WTC11 (cell line): ENCODE measurements around the gene RGS19. TPM values are rescaled to one million over a fixed set of nuclear protein-coding genes. Genes with fewer than 3 reads are reported as not detected.
A peak's percentile ranks its signal among the peaks of the same experiment; 100 is the strongest.

Experiments used
- ATAC-seq: fragments of 200-7000 bp; cut with Tn5 transposase; 2 replicates; pipeline ENCODE4 v1.10.0; 2021; ENCODE audit warnings: mild to moderate bottlenecking, moderate library complexity
- CTCF ChIA-PET: fragments of 300-600 bp; sonication (Branson Sonifier 250); formaldehyde crosslinking; loops from one replicate; lab custom pipeline; 2021; ENCODE audit warnings: antibody characterized with exemption; lab: Charles Lee
- POLR2A ChIA-PET: fragments of 350-600 bp; sonication (Branson Sonifier 250); formaldehyde crosslinking; loops from one replicate; lab custom pipeline; 2021; ENCODE audit warnings: antibody characterized with exemption; lab: Charles Lee
- DNase-seq: peaks from one replicate; pipeline ENCODE4 v3.0.0; 2021; ENCODE audit warnings: low spot score
- H3K27ac Mint-ChIP-seq: 2 replicates; pipeline ENCODE4 v1.8.0; 2021; ENCODE audit warnings: mixed read lengths
- H3K27me3 Mint-ChIP-seq: 2 replicates; pipeline ENCODE4 v1.8.0; 2021; ENCODE audit warnings: low read depth, mild to moderate bottlenecking, moderate library complexity, mixed read lengths
- H3K36me3 Mint-ChIP-seq: 2 replicates; pipeline ENCODE4 v1.8.0; 2021; ENCODE audit warnings: mixed read lengths
- H3K4me1 Mint-ChIP-seq: 2 replicates; pipeline ENCODE4 v1.8.0; 2022; ENCODE audit warnings: mixed read lengths
- H3K4me3 Mint-ChIP-seq: 2 replicates; pipeline ENCODE4 v1.8.0; 2021; ENCODE audit warnings: mild to moderate bottlenecking, moderate library complexity, mixed read lengths
- H3K9me3 Mint-ChIP-seq: 2 replicates; pipeline ENCODE4 v1.8.0; 2021; ENCODE audit warnings: mixed read lengths
- AFF4 ChIP-seq: sonication (generic); formaldehyde crosslinking; IDR thresholded peaks from 2 replicates; pipeline ENCODE4 v1.8.1; 2023; ENCODE audit warnings: mild to moderate bottlenecking, missing genetic modification reagents, borderline replicate concordance
- ATF2 ChIP-seq: sonication (generic); formaldehyde crosslinking; IDR thresholded peaks from 2 replicates; pipeline ENCODE4 v1.8.1; 2022; ENCODE audit warnings: low read depth, missing genetic modification reagents, borderline replicate concordance
- CBFB ChIP-seq: sonication (generic); formaldehyde crosslinking; IDR thresholded peaks from 2 replicates; pipeline ENCODE4 v1.8.1; 2022; ENCODE audit warnings: mild to moderate bottlenecking, low read depth, missing genetic modification reagents
- FOXP1 ChIP-seq: sonication (generic); formaldehyde crosslinking; IDR thresholded peaks from 2 replicates; pipeline ENCODE4 v1.8.0; 2022; ENCODE audit warnings: missing genetic modification reagents, mild to moderate bottlenecking, moderate library complexity, borderline replicate concordance
- GRHL2 ChIP-seq: fragments of 250-450 bp; sonication (Bioruptor Pico); IDR thresholded peaks from 2 replicates; pipeline ENCODE4 v1.8.0; 2022; ENCODE audit warnings: mild to moderate bottlenecking, moderate library complexity; ENCODE audit not compliant: insufficient replicate concordance, severe bottlenecking
- JUN ChIP-seq: sonication (generic); formaldehyde crosslinking; IDR thresholded peaks from 2 replicates; pipeline ENCODE4 v1.8.0; 2023; ENCODE audit warnings: mild to moderate bottlenecking, missing genetic modification reagents
- MAX ChIP-seq: sonication (generic); formaldehyde crosslinking; IDR thresholded peaks from 2 replicates; pipeline ENCODE4 v1.8.0; 2022; ENCODE audit warnings: mild to moderate bottlenecking, missing genetic modification reagents
- RORB ChIP-seq: fragments of 250-450 bp; sonication (Bioruptor Pico); IDR thresholded peaks from 2 replicates; pipeline ENCODE4 v1.9.0; 2021; ENCODE audit warnings: mild to moderate bottlenecking
- SP1 ChIP-seq: sonication (generic); formaldehyde crosslinking; conservative IDR thresholded peaks from 2 replicates; pipeline ENCODE4 v1.8.1; 2022; ENCODE audit warnings: missing genetic modification reagents
- TEAD4 ChIP-seq: sonication (generic); formaldehyde crosslinking; IDR thresholded peaks from 2 replicates; pipeline ENCODE4 v1.8.0; 2022; ENCODE audit warnings: mild to moderate bottlenecking, missing genetic modification reagents
- USF1 ChIP-seq: sonication (generic); formaldehyde crosslinking; IDR thresholded peaks from 2 replicates; pipeline ENCODE4 v1.8.0; 2022; ENCODE audit warnings: mild to moderate bottlenecking, missing genetic modification reagents
- USF2 ChIP-seq: sonication (generic); formaldehyde crosslinking; IDR thresholded peaks from 2 replicates; pipeline ENCODE4 v1.8.1; 2023; ENCODE audit warnings: mild to moderate bottlenecking, missing genetic modification reagents, moderate library complexity
- ZNF121 ChIP-seq: sonication (generic); formaldehyde crosslinking; IDR thresholded peaks from 2 replicates; pipeline ENCODE4 v1.8.0; 2023; ENCODE audit warnings: missing genetic modification reagents
- ZNF138 ChIP-seq: sonication (generic); formaldehyde crosslinking; conservative IDR thresholded peaks from 2 replicates; pipeline ENCODE4 v1.8.1; 2022; ENCODE audit warnings: mild to moderate bottlenecking, moderate library complexity, missing genetic modification reagents
- ZNF232 ChIP-seq: sonication (generic); formaldehyde crosslinking; IDR thresholded peaks from 2 replicates; pipeline ENCODE4 v1.8.0; 2022; ENCODE audit warnings: mild to moderate bottlenecking, missing genetic modification reagents
- ZNF416 ChIP-seq: fragments of 250-450 bp; sonication (Bioruptor Pico); IDR thresholded peaks from 2 replicates; pipeline ENCODE4 v1.9.0; 2021; ENCODE audit warnings: mild to moderate bottlenecking, inconsistent platforms
- ZNF423 ChIP-seq: fragments of 250-450 bp; sonication (Bioruptor Pico); IDR thresholded peaks from 2 replicates; pipeline ENCODE4 v2.1.2; 2022; ENCODE audit warnings: mild to moderate bottlenecking, moderate library complexity
- ZNF425 ChIP-seq: fragments of 250-450 bp; sonication (Bioruptor Pico); conservative IDR thresholded peaks from 2 replicates; pipeline ENCODE4 v1.9.0; 2021; ENCODE audit warnings: mild to moderate bottlenecking
- ZNF532 ChIP-seq: fragments of 250-450 bp; sonication (Bioruptor Pico); IDR thresholded peaks from 2 replicates; pipeline ENCODE4 v1.9.0; 2021; ENCODE audit warnings: mild to moderate bottlenecking, borderline replicate concordance
- total RNA-seq: library from RNA; stranded (reverse); gene quantifications from 3 replicates; pipeline ENCODE4 v1.2.3, GENCODE V29; 2021

Gene RGS19
- total RNA-seq, 1 experiment from 2014 or later, result 13.8 TPM

- TF ChIP-seq USF1 (CRISPR knock-in tag), result peak; percentile 53; the same call in 1 of the 2 replicates
- no peak for TF ChIP-seq ZNF416 (CRISPR knock-in tag)
- 0 out of 2 replicates have a peak, but pooled peaks have one; percentile 6 for TF ChIP-seq ZNF121 (CRISPR knock-in tag)
- TF ChIP-seq ZNF425 (CRISPR knock-in tag), result no peak
- 0 out of 2 replicates have a peak, but pooled peaks have one; percentile 2 for TF ChIP-seq SP1 (CRISPR knock-in tag)
- TF ChIP-seq TEAD4 (CRISPR knock-in tag), result no peak
- no peak for TF ChIP-seq JUN (CRISPR knock-in tag)
- 0 out of 2 replicates have a peak, but pooled peaks have one; percentile 23 for TF ChIP-seq CBFB (CRISPR knock-in tag)
- peak; percentile 75; the same call in 1 of the 2 replicates for TF ChIP-seq MAX
- peak; percentile 70 for TF ChIP-seq USF2 (CRISPR knock-in tag)
- peak; percentile 27; the same call in 1 of the 2 replicates for TF ChIP-seq FOXP1 (CRISPR knock-in tag)
- Mint-ChIP-seq H3K4me3 (peak overlapping the region; percentile 35), H3K9me3 (no peaks in the 10 kb centered on the region), H3K27me3 (peaks cover 79% of the 10 kb centered on the region), H3K4me1 (peaks cover 20% of the 10 kb centered on the region), H3K27ac (no peak overlapping the region), H3K36me3 (no peaks in the 10 kb centered on the region)
- ATAC-seq, result peak; percentile 52
- ChIA-PET CTCF (interaction anchor here (0.9 to 1.2 kb wide), 3 partner anchors 9 to 72 kb away, joined by 3 to 7 read pairs (median 3); no protein-coding TSS in a partner anchor), POLR2A (no interaction called here)
- peak; percentile 55 for DNase-seq
Measured at GRCh38 chr20:64047968-64048401, 31.3 kb downstream of the RGS19 start.

- POLR2A ChIA-PET, result interaction anchor here (0.7 kb wide), 1 partner anchor 17 kb away, joined by 3 read pairs; no protein-coding TSS in a partner anchor
- Mint-ChIP-seq H3K9me3 (no peaks in the 10 kb centered on the region), H3K36me3 (no peaks in the 10 kb centered on the region), H3K27me3 (peaks cover 83% of the 10 kb centered on the region), H3K4me3 (no peak overlapping the region), H3K27ac (no peak overlapping the region), H3K4me1 (peaks cover 20% of the 10 kb centered on the region)
- DNase-seq, result no peak
- CTCF ChIA-PET, result interaction anchor here (0.9 to 1.2 kb wide), 4 partner anchors 8 to 73 kb away, joined by 3 to 7 read pairs (median 3); no protein-coding TSS in a partner anchor
- ATAC-seq, result no peak
- TF ChIP-seq ZNF532 (no peak), ZNF121 (CRISPR knock-in tag) (no peak), TEAD4 (CRISPR knock-in tag) (no peak), USF2 (CRISPR knock-in tag) (no peak), AFF4 (CRISPR knock-in tag) (no peak), GRHL2 (no peak), ZNF423 (CRISPR knock-in tag) (no peak), ZNF138 (CRISPR knock-in tag) (no peak), ATF2 (no peak), ZNF232 (CRISPR knock-in tag) (no peak), RORB (CRISPR knock-in tag) (no peak)
Measured at GRCh38 chr20:64047046-64047389, 32.3 kb downstream of the RGS19 start.
